Spleen (tissue), 11 donors: ENCODE data around the gene COL5A2. TPM values are rescaled to one million over a fixed set of nuclear protein-coding genes. Genes with fewer than 3 reads are reported as not detected.

Experiments used
- DNase-seq: peaks from one replicate; pipeline ENCODE4 v3.0.0-alpha.2; 2020
- H3K27ac ChIP-seq, 8 donors: fragments of 200-600 bp; sonication (generic) in 7 of 8; 1 replicate in 4 of 8; 2 replicates in 4 of 8; pipeline versions ENCODE4 v1.5.0 to v1.8.0; 2016 to 2021; ENCODE audit warnings: inconsistent platforms in 4 of 8, mild to moderate bottlenecking in 4 of 8, moderate library complexity in 1 of 8
- H3K27me3 ChIP-seq, 7 donors: fragments of 200-600 bp; sonication (generic) in 6 of 7; replicated peaks in 1 of 7; 1 replicate in 4 of 7; 2 replicates in 3 of 7; pipeline versions ENCODE4 v1.5.0 to v1.8.0; 2016 to 2021; ENCODE audit warnings: inconsistent platforms in 3 of 7, mild to moderate bottlenecking in 1 of 7
- H3K36me3 ChIP-seq, 6 donors: fragments of 200-600 bp; sonication (generic) in 5 of 6; 1 replicate in 4 of 6; 2 replicates in 2 of 6; pipeline versions ENCODE4 v1.5.0 to v1.8.0; 2016 to 2021; ENCODE audit warnings: inconsistent platforms in 2 of 6
- H3K4me1 ChIP-seq, 6 donors: fragments of 200-600 bp; sonication (generic) in 5 of 6; 1 replicate in 3 of 6; 2 replicates in 3 of 6; pipeline versions ENCODE4 v1.5.0 to v1.8.0; 2016 to 2021; ENCODE audit warnings: inconsistent platforms in 3 of 6
- H3K4me3 ChIP-seq, 8 donors: fragments of 200-600 bp; sonication (generic) in 7 of 8; 1 replicate in 4 of 8; 2 replicates in 4 of 8; pipeline versions ENCODE4 v1.5.0 to v1.8.0; 2016 to 2021; ENCODE audit warnings: inconsistent platforms in 4 of 8, mild to moderate bottlenecking in 4 of 8, moderate library complexity in 2 of 8
- H3K9me3 ChIP-seq, 8 donors: fragments of 200-600 bp; sonication (generic) in 7 of 8; 1 replicate in 4 of 8; 2 replicates in 4 of 8; pipeline versions ENCODE4 v1.5.0 to v1.8.0; 2016 to 2021; ENCODE audit warnings: inconsistent platforms in 4 of 8
- POLR2A ChIP-seq, 3 donors: fragments of 450-650 bp; IDR thresholded peaks; one replicate each; pipeline ENCODE4 v1.5.1; 2017; ENCODE audit warnings: antibody characterized with exemption in 3 of 3, mild to moderate bottlenecking in 1 of 3
- POLR2AphosphoS5 ChIP-seq, 3 donors: sonication (generic); formaldehyde crosslinking; IDR thresholded peaks; one replicate each; pipeline ENCODE4 v1.5.1; 2017; ENCODE audit warnings: antibody characterized with exemption in 3 of 3
- WGBS, 5 donors: extraction: QIAGEN DNeasy Blood & Tissue Kit in 3 of 5; methylation state at CpG; one replicate each; pipeline versions ENCODE4 v1.1.5 to v1.1.7; 2013 to 2018; 5-methylcytosine and 5-hydroxymethylcytosine counted together
- intact Hi-C: fragments of 100-400 bp; cut with DNase I; formaldehyde crosslinking; loops from one replicate; pipeline ENCODE4 v1.15.0; 2023; ENCODE audit warnings: low total_unique reads
- polyA plus RNA-seq, 3 donors: library from polyadenylated mRNA; stranded (reverse); fragments of 200-250 nt; gene quantifications; one replicate each; pipeline ENCODE4 v1.2.1, GENCODE V29; 2013
- total RNA-seq, 7 donors: library from RNA; depleted of rRNA in 3 of 7; stranded (reverse); fragments of >200 nt in 3 of 7; fragmentation: NEBNext Ultra II Directional in 4 of 7; extraction: Animal tissue kit (Norgen Biotek cat#: 25700) in 4 of 7; gene quantifications; one replicate each; pipeline versions ENCODE4 v1.1.0 to v1.2.1, GENCODE V29; 2016 to 2021
- TF ChIP-seq, protein P1 (sequence below), 11 experiments: fragments of 200-600 bp in 7 of 11; fragments of 450-650 bp in 4 of 11; sonication (generic) in 4 of 11; IDR thresholded peaks in 8 of 11; conservative IDR thresholded peaks in 3 of 11; 1 replicate in 7 of 11; 2 replicates in 4 of 11; pipeline versions ENCODE4 v1.4.0 to v1.8.0; 2016 to 2021; ENCODE audit warnings: antibody characterized with exemption in 11 of 11, inconsistent platforms in 4 of 11, mild to moderate bottlenecking in 1 of 11
- donor health status: healthy with polysubstance abuse.
- donor health status: DM: no; HTN: no; CAD: no; lungs with moderate emphysema.
- donor health status: DM: no; HTN: no; CAD: no.
- donor health status: Bipolar disorder and iron deficiency.
- donor health status: healthy.
- donor health status: DM: no; HTN: no; CAD: no.
- donor health status: DM: yes; HTN: yes; CAD: no.

Gene COL5A2
- total and polyA plus RNA-seq, 10 donors, result 3.4 to 35.7 (median 16.3) TPM

DNA sequence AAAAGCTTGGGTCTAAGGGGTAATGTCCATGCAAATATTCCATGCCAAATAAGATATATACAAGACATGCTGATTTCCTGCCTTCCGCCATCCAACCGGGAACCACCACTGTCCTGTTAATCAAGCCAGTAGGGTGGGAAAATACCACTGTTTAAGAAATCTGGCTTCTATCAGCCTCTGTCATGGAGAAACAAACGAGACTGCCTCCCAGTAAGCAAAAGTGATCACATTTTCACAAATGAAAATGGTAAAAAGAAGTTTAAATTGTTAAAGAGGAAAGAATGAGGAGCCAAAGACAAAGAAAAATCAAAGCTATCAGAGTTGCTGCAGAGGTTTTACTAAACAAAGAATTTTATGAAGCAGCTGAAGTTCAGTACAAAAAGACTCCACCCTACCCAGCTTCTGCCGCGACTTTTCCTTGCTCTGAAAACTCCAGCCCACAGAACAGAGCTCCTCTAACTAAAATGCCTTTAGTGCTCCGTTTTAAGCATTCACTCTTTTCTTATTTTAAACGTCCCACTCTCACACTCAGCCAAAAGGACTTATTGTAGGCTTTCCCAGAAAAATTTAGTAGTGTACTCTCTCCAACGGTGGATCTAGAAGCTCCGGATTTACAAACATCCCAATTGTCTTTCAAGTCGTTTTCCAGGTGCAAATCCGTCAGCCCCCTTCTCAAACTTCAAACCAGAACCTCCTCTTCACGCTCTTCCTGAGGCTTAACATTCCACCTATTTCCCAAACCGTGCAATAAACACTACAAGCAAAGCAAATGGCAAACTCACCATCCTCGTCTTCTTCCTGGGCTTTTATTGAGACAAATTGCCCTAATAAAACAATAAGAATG lies 613 bp downstream of the COL5A2 start:
- DNase-seq, result no peak
- TF ChIP-seq POLR2A (IDR thresholded peaks at IDR 0.05) (no peak), POLR2AphosphoS5 (IDR thresholded peaks at IDR 0.05) (no peak)
- TF ChIP-seq, protein P1, sequence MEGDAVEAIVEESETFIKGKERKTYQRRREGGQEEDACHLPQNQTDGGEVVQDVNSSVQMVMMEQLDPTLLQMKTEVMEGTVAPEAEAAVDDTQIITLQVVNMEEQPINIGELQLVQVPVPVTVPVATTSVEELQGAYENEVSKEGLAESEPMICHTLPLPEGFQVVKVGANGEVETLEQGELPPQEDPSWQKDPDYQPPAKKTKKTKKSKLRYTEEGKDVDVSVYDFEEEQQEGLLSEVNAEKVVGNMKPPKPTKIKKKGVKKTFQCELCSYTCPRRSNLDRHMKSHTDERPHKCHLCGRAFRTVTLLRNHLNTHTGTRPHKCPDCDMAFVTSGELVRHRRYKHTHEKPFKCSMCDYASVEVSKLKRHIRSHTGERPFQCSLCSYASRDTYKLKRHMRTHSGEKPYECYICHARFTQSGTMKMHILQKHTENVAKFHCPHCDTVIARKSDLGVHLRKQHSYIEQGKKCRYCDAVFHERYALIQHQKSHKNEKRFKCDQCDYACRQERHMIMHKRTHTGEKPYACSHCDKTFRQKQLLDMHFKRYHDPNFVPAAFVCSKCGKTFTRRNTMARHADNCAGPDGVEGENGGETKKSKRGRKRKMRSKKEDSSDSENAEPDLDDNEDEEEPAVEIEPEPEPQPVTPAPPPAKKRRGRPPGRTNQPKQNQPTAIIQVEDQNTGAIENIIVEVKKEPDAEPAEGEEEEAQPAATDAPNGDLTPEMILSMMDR (IDR thresholded peaks at IDR 0.05 in 8 of 11, conservative IDR thresholded peaks at IDR 0.05 in 3 of 11), result no peak
- H3K27me3 ChIP-seq, result peaks cover 0 to 6% (median 0%) of the 10 kb centered on the region in 7 donors
- H3K36me3 ChIP-seq, result no peaks in the 10 kb centered on the region
- H3K9me3 ChIP-seq, result peaks cover 0 to 7% (median 0%) of the 10 kb centered on the region in 8 donors
- H3K4me3 ChIP-seq, result peak overlapping the region; percentile 3 to 59 (median 26)
- intact Hi-C loops, result no loop called here
- 11 to 15% (median 11%) methylated on average over 14 of the region's 14 CpGs for WGBS, 5 donors
- peak overlapping the region in 7 of 8 donors; percentile 39 to 78 (median 68) for H3K27ac ChIP-seq
- H3K4me1 ChIP-seq, result no peaks in the 10 kb centered on the region

DNA sequence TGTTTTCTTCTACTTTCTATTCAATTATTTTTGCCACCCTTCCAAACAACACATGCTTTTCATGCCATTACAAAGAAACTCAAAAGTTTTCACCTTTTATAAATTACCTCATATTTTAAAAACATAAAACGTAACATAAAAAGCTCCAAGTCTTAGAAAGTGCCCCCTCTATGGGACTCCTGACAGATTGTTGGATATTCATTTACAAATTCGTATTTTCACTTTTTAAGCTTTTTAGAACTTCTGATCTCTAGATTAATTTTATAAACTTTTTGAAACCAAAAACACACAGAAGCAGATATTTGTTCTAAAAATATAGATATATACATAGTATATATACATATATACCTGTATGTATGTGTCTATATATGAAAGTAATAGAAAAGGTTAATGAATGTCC lies 1.5 kb downstream of the COL5A2 start:
- peaks cover 0 to 6% (median 0%) of the 10 kb centered on the region in 7 donors for H3K27me3 ChIP-seq
- intact Hi-C loops, result no loop called here
- WGBS, 5 donors, result 24 to 47% (median 35%) methylated on average over 2 of the region's 2 CpGs

DNA sequence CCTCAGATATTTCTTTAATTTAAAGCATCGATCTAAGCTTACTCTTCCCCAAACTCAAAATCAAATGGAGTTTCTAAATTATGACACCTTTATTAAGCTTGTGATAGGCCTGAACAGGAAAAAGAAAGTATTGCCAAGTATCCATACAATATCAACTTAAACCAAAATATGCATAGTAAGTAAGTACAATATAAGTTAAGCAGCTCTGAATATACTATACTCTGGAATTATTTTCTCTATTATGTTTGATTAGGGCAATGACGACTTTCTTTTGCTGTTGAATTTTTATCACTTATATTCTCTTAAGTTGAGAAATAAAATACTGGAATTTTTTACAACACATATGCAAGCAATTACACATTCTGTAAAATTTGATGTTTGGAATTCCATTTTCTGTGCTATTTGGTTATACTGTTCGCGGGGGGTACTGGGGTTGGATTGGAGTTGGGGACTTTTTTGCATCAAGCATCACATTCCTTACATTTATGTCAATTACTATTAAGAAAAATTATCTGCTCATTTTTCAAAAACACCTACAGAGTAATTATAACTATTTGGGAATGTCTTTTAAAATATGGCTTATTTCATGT lies 2.2 kb downstream of the COL5A2 start:
- Histone ChIP-seq H3K27me3 (peaks cover 0 to 6% (median 0%) of the 10 kb centered on the region in 7 donors), H3K27ac (peak overlapping the region in 3 of 8 donors; percentile 68 to 78 (median 72)), H3K4me3 (peak overlapping the region in 6 of 8 donors; percentile 1 to 43 (median 26)), H3K36me3 (no peaks in the 10 kb centered on the region), H3K4me1 (no peaks in the 10 kb centered on the region), H3K9me3 (peaks cover 0 to 7% (median 0%) of the 10 kb centered on the region in 8 donors)
- 80 to 93% (median 85%) methylated on average over 4 of the region's 4 CpGs for WGBS, 5 donors
- no peak for DNase-seq
- TF ChIP-seq POLR2A (IDR thresholded peaks at IDR 0.05), result no peak
- TF ChIP-seq POLR2AphosphoS5 (IDR thresholded peaks at IDR 0.05), result no peak
- TF ChIP-seq, protein P1 (IDR thresholded peaks at IDR 0.05 in 8 of 11, conservative IDR thresholded peaks at IDR 0.05 in 3 of 11), result no peak
- intact Hi-C loops, result no loop called here

More for the DNA sequence above, 1.5 kb downstream of the COL5A2 start:
- H3K27ac ChIP-seq, result peak overlapping the region in 5 of 8 donors; percentile 51 to 78 (median 68)
- peaks cover 0 to 7% (median 0%) of the 10 kb centered on the region in 8 donors for H3K9me3 ChIP-seq
- DNase-seq, result no peak
- peak overlapping the region in 6 of 8 donors; percentile 10 to 59 (median 30) for H3K4me3 ChIP-seq
- TF ChIP-seq, protein P1 (IDR thresholded peaks at IDR 0.05 in 8 of 11, conservative IDR thresholded peaks at IDR 0.05 in 3 of 11), result no peak
- no peak for TF ChIP-seq POLR2AphosphoS5 (IDR thresholded peaks at IDR 0.05)
- no peak for TF ChIP-seq POLR2A (IDR thresholded peaks at IDR 0.05)
- no peaks in the 10 kb centered on the region for H3K36me3 ChIP-seq
- no peaks in the 10 kb centered on the region for H3K4me1 ChIP-seq

DNA sequence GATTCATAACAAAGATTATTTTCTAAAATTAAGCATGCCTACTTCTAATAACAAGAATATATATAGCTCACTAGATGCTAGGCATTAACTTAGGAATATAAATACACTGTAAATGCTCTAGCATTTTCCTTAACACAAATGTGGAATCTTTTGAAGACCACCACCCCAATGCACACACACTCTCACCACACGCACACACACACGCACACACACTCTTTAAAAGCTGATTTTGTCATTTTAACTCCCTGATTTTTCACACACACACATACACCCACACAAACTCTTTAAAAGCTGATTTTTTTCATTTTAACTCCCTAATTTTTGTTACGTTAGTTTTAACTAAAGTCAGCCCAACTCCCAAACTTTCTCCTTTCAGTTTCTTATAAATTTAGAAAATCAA lies 3.0 kb downstream of the COL5A2 start:
- Histone ChIP-seq H3K27ac (no peak overlapping the region), H3K4me1 (no peaks in the 10 kb centered on the region), H3K9me3 (peaks cover 0 to 7% (median 0%) of the 10 kb centered on the region in 8 donors), H3K4me3 (peak overlapping the region in 1 of 8 donors; percentile 43), H3K27me3 (peaks cover 0 to 6% (median 0%) of the 10 kb centered on the region in 7 donors), H3K36me3 (no peaks in the 10 kb centered on the region)
- intact Hi-C loops, result no loop called here
- no peak for TF ChIP-seq POLR2AphosphoS5 (IDR thresholded peaks at IDR 0.05)
- no peak for TF ChIP-seq POLR2A (IDR thresholded peaks at IDR 0.05)
- TF ChIP-seq, protein P1 (IDR thresholded peaks at IDR 0.05 in 8 of 11, conservative IDR thresholded peaks at IDR 0.05 in 3 of 11), result no peak
- 66 to 83% (median 83%) methylated on average over 3 of the region's 3 CpGs for WGBS, 5 donors
- no peak for DNase-seq
